Activated B cell treated with CpG ODN at 0.5 μM for 24 hours (primary cell): Measurements from ENCODE around the gene M1AP. TPM values are rescaled to one million over a fixed set of nuclear protein-coding genes. Genes with fewer than 3 reads are reported as not detected.

ENCODE experiments used
- ATAC-seq: fragments of 200-7000 bp; cut with Tn5 transposase; one replicate; pipeline ENCODE4 v1.10.0; 2021; ENCODE audit warnings: low read depth, mild to moderate bottlenecking, moderate library complexity
- CTCF ChIA-PET: fragments of 350-600 bp; sonication (Branson Sonifier 250); formaldehyde crosslinking; loops from one replicate; lab custom pipeline; 2021; ENCODE audit warnings: antibody characterized with exemption; lab: Charles Lee
- POLR2A ChIA-PET: fragments of 350-600 bp; sonication (Branson Sonifier 250); formaldehyde crosslinking; loops from one replicate; lab custom pipeline; 2021; ENCODE audit warnings: antibody characterized with exemption; lab: Charles Lee
- DNase-seq: peaks from one replicate; pipeline ENCODE4 v3.0.0; 2022
- H3K27ac Mint-ChIP-seq: one replicate; pipeline ENCODE4 v1.8.0; 2020; ENCODE audit warnings: mixed read lengths
- H3K27me3 Mint-ChIP-seq: one replicate; pipeline ENCODE4 v1.8.0; 2021; ENCODE audit warnings: mixed read lengths
- H3K36me3 Mint-ChIP-seq: one replicate; pipeline ENCODE4 v1.8.0; 2021; ENCODE audit warnings: low read depth, mixed read lengths
- H3K4me1 Mint-ChIP-seq: one replicate; pipeline ENCODE4 v1.8.0; 2021; ENCODE audit warnings: mixed read lengths
- H3K4me3 Mint-ChIP-seq: one replicate; pipeline ENCODE4 v1.8.0; 2020; ENCODE audit warnings: mild to moderate bottlenecking, mixed read lengths
- H3K9me3 Mint-ChIP-seq: one replicate; pipeline ENCODE4 v1.8.0; 2020; ENCODE audit warnings: mixed read lengths
- CTCF ChIP-seq: fragments of 200-600 bp; IDR thresholded peaks from one replicate; pipeline ENCODE4 v1.8.0; 2022; ENCODE audit warnings: antibody characterized with exemption, mild to moderate bottlenecking
- intact Hi-C: fragments of 100-400 bp; cut with micrococcal nuclease; formaldehyde crosslinking; loops from one replicate; pipeline ENCODE4 v1.15.1; 2024
- total RNA-seq: library from RNA; stranded (reverse); gene quantifications from 2 replicates; pipeline ENCODE4 v1.2.3, GENCODE V29; 2022

M1AP gene
- total RNA-seq, 1 donor from 2014 or later, result not detected

DNA sequence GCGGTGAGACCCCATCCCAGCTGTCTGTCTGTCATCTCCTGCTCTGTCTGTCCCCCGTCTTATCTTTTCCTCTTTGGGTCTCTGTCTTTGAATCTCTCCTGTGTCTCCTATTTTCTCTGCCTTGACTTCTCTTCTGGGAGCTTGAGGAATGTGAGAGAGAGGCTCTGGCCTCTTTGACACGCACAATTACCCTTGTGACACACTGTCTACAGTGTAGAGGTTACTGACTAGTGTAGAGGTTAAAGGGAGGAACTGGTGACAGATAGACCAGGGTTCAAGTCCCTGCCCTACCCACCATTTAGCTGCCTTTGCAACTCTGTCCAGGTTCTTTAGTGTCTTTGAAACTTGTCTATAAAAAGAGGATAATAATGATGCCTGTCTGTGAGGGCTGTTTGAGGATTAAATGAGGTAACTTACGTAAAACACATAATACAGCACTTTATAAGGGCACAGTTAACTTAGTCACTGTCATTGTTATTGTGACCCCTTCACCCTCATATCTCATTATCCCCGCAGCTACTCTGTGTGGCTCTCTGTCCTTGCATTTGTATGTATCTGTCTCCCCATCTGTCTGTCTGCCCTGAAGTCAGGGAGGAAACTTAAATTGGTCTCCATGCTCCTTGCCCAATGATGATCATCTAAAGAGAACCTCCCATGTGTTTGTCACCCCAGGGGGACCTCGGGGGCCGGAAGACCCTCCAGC lies 25.8 kb upstream of the M1AP start:
- Mint-ChIP-seq H3K27me3 (no peaks in the 10 kb centered on the region), H3K27ac (no peak overlapping the region), H3K9me3 (no peaks in the 10 kb centered on the region), H3K4me1 (no peaks in the 10 kb centered on the region), H3K36me3 (peaks cover 57% of the 10 kb centered on the region), H3K4me3 (no peak overlapping the region)
- DNase-seq (no peak), ATAC-seq (no peak)
- POLR2A ChIA-PET, result no interaction called here
- CTCF ChIA-PET, result no interaction called here
- intact Hi-C loops, result no loop called here
- no peak for TF ChIP-seq CTCF

DNA sequence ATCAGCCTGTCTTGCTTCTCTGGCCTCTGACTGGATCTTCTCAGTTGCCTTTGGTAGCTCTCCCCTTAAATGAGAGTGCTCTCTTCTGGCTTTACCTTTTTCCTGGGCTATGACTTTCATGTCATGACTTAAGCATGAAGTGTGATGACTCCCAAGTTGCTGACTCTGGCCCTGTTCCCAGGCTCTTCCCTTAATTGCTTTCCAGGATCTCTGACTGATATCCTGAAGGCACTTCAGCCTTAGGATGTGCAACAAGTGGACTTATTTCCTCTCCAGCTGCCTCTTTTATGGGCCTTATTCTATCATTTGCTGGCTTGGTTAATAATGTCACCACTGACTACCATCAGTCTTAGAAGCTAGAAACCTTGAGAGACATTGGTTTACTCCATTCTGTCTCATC lies 23.3 kb upstream of the M1AP start:
- Mint-ChIP-seq H3K9me3 (no peaks in the 10 kb centered on the region), H3K4me3 (no peak overlapping the region), H3K36me3 (peaks cover 46% of the 10 kb centered on the region), H3K4me1 (no peaks in the 10 kb centered on the region), H3K27ac (no peak overlapping the region), H3K27me3 (no peaks in the 10 kb centered on the region)
- intact Hi-C loops, result no loop called here
- DNase-seq, result no peak
- ChIA-PET POLR2A (no interaction called here), CTCF (no interaction called here)
- no peak for ATAC-seq
- TF ChIP-seq CTCF, result no peak

GRCh38 chr2:74670263-74670662 lies 22.1 kb upstream of the M1AP start:
- ChIA-PET CTCF (no interaction called here), POLR2A (no interaction called here)
- TF ChIP-seq CTCF, result no peak
- H3K4me1 Mint-ChIP-seq, result no peaks in the 10 kb centered on the region
- no peaks in the 10 kb centered on the region for H3K9me3 Mint-ChIP-seq
- intact Hi-C loops, result no loop called here
- peaks cover 34% of the 10 kb centered on the region for H3K36me3 Mint-ChIP-seq
- no peak overlapping the region for H3K4me3 Mint-ChIP-seq
- no peaks in the 10 kb centered on the region for H3K27me3 Mint-ChIP-seq
- DNase-seq (no peak), ATAC-seq (no peak)
- no peak overlapping the region for H3K27ac Mint-ChIP-seq

- ChIA-PET CTCF (no interaction called here), POLR2A (no interaction called here)
- ATAC-seq, result no peak
- Mint-ChIP-seq H3K9me3 (no peaks in the 10 kb centered on the region), H3K36me3 (peaks cover 21% of the 10 kb centered on the region), H3K4me1 (no peaks in the 10 kb centered on the region), H3K4me3 (no peak overlapping the region), H3K27me3 (no peaks in the 10 kb centered on the region), H3K27ac (no peak overlapping the region)
- DNase-seq, result no peak
- intact Hi-C loops, result no loop called here
- no peak for TF ChIP-seq CTCF
Measured at GRCh38 chr2:74668087-74668486, 20.0 kb upstream of the M1AP start.

DNA sequence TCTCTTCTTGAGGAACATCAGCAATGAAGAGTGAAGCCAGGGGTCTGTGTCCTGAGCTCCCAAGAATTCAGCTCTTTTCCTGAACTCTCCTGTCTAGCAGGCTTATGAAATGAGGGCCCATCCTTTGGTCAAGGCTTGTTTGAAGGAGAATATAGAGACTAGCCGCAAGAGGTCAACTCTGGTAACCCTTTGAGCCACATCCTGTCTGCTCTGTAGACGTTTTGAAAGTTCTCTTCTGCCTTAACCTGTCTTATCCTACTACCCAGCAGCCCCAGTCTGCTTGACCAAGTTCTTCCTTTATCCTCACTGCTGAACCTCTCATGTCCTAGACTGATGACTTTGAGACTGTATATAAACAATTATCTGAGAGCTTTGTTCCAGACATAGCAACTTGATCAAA lies 11.3 kb upstream of the M1AP start:
- Mint-ChIP-seq H3K27me3 (no peaks in the 10 kb centered on the region), H3K27ac (no peak overlapping the region), H3K9me3 (no peaks in the 10 kb centered on the region), H3K4me1 (peaks cover 8% of the 10 kb centered on the region), H3K36me3 (peaks cover 28% of the 10 kb centered on the region), H3K4me3 (no peak overlapping the region)
- ATAC-seq (no peak), DNase-seq (no peak)
- ChIA-PET CTCF (no interaction called here), POLR2A (no interaction called here)
- intact Hi-C loops, result loop anchor here (10.0 kb wide), 2 partner anchors 155 to 735 kb away; partner anchors contain the start of genes DGUOK and PCGF1
- no peak for TF ChIP-seq CTCF
